Caki2 (cell line): ENCODE measurements around the gene STK31. TPM values are rescaled to one million over a fixed set of nuclear protein-coding genes. Genes with fewer than 3 reads are reported as not detected.
"Not testable (repeated sequence)": the region's sequence is repeated elsewhere in the genome, so short reads cannot be mapped to it uniquely, and the experiment has no call there.

ENCODE experiments used
- DNase-seq: peaks from one replicate; pipeline ENCODE4 v3.0.0-alpha.2; 2015; ENCODE audit warnings: low read depth
- in situ Hi-C: cut with HindIII; loops from 2 replicates; pipeline ENCODE4 v1.10.0; 2016; ENCODE audit warnings: low sequenced_read_pairs, low pct_unique_long_range_greater_than_20kb, mixed read lengths
- total RNA-seq: library from RNA; depleted of rRNA; stranded (reverse); fragments of >200 nt; shearing (Covaris generic); gene quantifications from 2 replicates; pipeline ENCODE4 v1.2.3, GENCODE V29; 2014; ENCODE audit warnings: low replicate concordance

Gene STK31
- total RNA-seq, 1 experiment from 2014 or later: not detected

DNA sequence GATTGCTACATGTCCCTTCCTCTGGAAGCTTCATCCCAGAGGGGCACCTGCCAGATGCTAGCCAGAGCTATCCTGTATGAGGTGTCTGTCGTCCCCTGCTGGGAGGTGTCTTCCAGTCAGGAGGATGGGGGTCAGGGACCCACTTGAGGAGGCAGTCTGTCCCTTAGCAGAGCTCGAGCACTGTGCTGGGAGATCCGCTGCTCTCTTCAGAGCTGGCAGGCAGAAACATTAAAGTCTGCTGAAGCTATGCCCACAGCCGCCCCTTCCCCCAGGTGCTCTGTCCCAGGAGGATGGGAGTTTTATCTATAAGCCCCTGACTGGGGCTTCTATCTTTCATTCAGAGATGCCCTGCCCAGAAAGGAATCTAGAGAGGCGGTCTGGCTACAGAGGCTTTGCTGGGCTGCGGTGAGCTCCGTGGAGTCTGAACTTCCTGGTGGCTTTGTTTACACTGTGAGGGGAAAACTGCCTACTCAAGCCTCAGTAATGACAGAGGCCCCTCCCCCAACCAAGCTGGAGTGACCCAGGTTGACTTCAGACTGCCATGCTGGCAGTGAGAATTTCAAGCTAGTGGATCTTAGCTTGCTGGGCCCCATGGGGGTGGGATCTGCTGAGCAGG, 69.3 kb downstream of the STK31 start:
- DNase-seq, in situ Hi-C loops: not testable (repeated sequence)

DNA sequence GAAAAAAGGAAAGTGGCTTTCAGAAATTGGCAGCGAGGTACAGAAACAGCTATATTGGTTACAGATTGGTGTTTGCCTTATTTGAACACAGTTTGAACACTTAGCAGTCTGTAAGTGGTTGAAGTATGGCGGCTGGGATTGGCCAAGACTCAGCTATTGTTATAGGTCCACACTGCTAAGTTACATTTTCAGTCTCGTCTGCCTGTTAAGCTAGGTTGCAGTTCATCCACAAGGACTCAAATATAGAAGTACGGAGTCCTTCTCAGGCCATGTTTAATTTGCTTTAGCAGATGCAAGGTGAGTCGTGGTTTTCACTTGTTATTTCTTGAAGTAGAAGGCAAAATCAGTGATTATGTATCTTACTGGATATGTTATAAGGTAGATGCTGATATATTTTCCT, 73.1 kb downstream of the STK31 start:
- in situ Hi-C loops: no loop called here
- no peak for DNase-seq

DNA sequence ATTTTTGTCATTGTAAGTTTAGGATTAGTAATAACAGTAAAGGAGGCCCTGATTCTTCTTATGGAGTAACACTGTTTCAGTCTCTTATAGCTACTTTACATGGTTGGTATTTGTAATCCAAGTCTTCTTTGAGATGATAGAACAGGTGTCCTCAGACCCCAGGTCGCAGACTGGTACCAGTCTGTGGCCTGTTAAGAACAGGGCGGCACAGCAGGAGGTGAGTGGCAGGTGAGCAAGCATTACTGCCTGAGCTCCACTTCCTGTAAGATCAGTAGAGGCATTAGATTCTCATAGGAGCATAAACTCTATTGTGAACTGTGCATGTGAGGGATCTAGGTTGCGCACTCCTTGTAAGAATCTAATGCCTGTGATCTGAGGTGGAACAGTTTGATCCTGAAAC, 77.3 kb downstream of the STK31 start:
- DNase-seq: no peak
- in situ Hi-C loops: no loop called here

DNA sequence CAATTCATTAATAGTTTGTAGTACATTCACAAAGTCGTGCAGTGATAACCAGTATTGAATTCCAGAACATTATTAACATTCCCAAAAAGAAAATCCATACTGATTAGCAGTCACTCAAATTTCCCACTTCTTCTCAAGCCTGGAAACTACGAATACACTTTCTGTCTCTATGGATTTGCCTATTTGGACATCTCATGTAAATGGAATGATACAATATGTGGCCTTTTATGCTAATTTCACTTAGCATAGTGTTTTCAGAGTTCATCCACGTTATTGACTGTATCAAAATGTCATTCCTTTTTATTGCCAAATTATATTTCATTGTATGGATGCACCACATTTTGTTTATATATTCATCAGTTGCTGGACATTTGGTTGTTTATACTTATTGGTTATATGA, 78.8 kb downstream of the STK31 start:
- no peak for DNase-seq
- in situ Hi-C loops: no loop called here

DNA sequence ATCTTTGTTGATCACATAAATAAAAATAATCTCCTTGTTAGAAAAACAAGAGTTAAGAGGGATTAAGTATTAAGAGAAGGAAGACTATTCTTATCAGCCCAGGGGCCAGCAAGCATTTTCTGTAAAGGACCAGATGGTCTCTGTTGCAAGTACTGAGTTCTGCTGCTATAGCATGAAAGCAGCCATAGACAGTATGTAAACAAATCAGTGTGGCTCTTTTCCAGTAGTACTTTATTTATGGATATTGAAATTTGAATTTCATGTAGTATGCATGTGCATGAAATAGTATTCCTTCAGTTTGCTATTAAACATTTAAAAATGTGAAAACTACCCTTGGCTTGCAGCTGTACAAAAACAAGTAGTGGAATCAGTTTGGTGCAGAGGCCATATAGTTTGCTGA, 81.7 kb downstream of the STK31 start:
- in situ Hi-C loops: no loop called here
- no peak for DNase-seq

DNA sequence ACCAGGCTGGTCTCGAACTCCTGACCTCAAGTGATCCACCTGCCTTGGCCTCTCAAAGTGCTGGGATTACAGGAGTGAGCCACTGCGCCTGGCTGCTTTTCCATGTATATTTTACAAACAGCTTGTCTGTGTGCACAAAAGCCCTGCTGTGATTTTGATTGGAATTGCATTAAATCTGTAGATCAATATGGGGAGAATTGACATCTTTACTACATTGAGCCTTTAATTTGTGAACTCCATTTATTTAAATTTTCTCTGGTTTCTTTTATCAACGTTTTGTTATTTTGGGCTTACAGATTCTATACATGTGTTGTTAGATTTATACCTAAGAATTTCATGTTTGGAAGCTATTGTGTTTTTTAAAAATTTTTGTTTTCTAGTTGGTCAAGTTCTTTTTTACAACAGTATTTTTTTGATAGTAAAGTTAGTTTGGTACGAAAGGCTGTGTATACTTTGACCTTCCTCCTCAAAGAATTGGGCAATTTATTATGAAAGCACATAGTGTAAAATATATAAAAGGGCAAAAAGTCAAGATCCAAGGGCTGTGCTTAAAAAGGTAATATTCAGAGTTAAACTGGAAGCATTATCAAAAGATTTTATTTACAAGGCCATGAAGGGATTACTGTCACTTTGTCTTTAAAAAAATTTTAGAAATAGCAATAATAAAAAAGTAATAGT, 92.8 kb downstream of the STK31 start:
- in situ Hi-C loops: no loop called here
- DNase-seq: no peak

DNA sequence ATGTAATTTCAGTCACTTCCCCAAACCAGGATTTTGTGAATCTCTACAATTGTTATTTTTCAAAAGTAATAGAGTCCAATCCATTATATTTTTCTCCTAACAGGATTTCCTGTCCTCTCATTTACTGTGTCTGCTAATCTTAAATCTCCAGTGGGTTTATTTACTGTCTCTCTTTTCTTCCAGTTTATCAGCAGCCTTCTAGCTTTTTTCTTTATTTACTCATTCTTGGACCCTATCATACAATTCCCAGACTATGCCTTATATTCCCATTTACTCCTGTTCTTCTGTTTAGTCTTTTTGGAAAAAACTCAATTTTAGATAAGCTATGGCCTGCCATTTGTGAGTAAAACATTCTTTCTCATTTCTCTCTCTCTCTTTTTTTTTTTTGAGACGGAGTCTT, 94.7 kb downstream of the STK31 start:
- DNase-seq: no peak
- in situ Hi-C loops: no loop called here

DNA sequence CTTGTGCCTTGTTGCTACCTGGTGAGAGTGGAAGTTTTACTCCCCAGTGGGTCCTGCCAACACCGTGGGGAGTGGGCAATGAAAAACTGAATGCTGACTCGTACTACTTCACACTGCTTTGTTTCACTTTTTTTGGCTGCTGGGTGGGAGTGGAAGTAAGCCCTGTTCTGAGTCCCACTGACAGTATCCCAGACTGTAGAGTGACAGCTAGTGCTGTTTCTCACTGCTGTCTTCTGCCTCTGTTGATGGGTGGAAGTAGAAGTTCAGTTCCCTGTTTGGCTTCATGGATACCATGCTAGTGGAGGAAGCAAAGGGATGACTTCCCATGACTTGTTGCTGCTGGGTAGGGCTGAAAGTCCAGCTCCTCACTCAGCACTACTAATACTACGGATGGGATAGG, 98.4 kb downstream of the STK31 start:
- no peak for DNase-seq
- in situ Hi-C loops: no loop called here

DNA sequence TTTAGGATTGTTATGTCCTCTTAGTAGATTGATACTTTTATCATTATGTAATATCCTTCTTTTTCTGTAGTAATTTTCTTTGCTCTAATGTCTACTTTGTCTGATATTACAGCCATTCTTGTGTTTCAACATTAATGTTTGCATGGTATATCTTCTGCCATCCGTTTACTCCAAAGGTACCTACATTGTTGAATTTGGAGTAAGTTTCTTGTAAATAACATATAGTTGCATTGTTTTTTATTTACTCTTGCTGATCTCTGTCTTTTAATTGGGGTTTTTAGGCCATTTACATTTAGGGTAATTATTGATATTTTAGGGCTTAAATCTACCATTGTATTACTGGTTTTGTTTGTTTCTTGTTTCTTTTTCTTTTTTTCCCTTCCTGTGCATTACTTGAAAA, 100.1 kb downstream of the STK31 start:
- DNase-seq: no peak
- in situ Hi-C loops: no loop called here

DNA sequence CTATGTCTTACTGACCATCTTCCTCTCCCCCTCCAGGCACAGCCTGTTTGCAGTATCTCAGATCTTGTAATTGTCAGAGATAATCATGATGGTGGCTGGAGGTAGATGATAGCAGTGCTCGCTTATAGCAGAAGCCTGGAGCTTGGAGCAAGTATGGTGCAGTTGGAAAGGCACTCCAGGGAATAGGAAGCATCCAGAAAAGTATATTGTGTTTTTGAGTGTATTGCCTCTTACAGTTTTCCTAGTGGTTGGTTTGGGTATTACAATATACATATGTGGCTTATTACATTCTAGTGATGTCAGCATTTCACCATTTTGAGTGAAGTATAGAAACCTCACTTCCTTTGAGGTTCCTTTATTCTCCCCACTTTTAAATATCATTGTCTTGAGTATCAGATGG, 101.5 kb downstream of the STK31 start:
- DNase-seq: no peak
- in situ Hi-C loops: no loop called here

DNA sequence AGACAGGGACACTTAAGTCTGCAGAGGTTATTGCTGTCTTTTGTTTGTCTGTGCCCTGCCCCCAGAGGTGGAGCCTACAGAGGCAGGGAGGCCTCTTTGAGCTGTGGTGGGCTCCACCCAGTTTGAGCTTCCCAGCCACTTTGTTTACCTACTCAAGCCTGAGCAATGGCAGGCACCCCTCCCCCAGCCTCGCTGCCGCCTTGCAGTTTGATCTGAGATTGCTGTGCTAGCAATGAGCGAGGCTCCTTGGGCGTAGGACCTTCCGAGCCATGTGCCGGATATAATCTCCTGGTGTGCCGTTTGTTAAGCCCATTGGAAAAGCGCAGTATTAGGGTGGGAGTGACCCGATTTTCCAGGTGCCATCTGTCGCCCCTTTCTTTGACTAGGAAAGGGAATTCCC, 118.1 kb downstream of the STK31 start:
- in situ Hi-C loops, DNase-seq: not testable (repeated sequence)

DNA sequence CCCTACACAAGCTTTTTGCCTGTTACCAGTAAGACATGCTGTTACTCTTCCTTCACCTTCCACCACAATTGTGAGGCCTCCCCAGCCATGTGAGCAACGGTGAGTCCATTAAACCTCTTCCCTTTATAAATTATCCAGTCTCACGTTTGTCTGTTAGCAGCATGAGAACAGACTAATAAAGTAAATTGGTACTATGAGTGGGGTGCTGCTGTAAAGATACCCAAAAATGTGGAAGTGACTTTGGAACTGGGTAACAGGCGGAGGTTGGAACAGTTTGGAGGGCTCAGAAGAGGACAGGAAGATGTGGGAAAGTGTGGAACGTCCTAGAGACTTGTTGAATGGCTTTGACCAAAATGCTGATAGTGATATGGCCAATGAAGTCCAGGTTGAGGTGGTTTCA, 122.7 kb downstream of the STK31 start:
- DNase-seq, in situ Hi-C loops: not testable (repeated sequence)

DNA sequence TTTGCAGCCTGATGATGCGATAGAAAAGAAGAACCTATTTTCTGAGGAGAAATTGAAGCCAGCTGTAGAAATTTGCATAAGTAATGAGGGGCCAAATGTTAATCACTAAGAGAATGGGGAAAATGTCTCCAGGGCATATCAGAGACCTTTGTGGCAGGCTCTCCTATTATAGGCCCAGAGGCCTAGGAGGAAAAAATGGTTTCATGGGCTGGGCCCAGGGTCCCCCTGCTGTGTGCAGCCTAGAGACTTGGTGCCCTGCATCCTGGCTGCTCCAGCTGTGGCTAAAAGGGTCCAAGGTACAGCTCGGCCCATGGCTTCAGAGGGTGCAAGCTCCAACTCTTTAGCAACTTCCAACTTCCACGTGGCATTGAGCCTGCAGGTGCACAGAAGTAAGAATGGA, 123.4 kb downstream of the STK31 start:
- in situ Hi-C loops: no loop called here

DNA sequence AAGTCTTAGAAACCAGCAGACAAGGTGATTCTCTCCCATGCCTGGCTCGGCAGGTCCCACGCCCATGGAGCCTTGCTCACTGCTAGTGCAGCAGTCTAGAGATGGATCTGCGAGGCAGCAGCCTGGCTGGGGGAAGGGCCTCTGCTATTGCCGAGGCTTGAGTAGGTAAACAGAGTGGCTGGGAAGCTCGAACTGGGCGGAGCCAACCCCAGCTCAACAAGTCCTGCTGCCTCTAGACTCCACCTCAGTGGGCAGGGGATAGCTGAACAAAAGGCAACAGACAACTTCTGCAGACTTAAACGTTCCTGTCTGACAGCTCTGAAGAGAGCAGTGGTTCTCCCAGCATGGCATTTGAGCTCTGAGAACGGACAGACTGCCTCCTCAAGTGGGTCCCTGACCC, 134.8 kb downstream of the STK31 start:
- in situ Hi-C loops, DNase-seq: not testable (repeated sequence)

More for the DNA sequence above, 123.4 kb downstream of the STK31 start:
- DNase-seq: no peak

DNA sequence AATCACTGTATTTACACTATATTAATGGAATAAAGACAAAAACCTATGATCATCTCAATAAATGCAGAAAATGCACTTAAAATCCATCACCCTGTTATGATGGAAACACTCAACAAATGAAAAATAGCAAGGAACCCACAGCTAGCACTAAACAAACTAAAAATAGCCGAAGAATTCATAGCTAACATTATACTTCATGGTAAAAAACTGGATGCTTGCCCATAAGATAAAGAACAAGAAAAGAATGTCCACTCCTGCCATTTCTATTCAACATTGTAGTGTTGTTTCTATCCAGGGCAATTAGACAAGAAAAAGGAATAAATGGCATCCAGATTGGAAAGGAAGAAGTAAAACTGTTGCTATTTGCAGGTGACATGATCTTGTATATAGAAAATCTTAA, 142.1 kb downstream of the STK31 start:
- DNase-seq: no peak
- in situ Hi-C loops: no loop called here

DNA sequence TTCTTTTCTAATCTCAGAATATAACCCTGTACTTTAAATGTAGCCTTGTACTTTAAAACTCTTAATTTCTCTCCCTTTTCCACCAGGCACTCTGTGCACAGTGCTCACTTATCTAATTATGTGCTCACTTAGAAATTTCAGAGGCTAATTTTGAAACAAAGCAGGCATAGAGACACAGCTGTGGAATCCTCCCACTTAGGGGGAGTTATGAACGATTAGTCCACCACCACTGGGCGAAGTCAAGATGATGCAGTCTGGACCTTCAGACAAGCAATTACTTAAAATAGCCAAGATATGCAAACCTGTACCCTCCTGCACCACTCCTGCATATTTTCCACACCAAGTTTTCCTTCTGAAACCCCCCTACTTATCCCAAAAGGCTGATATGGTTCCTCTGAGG, 143.0 kb downstream of the STK31 start:
- in situ Hi-C loops: no loop called here

DNA sequence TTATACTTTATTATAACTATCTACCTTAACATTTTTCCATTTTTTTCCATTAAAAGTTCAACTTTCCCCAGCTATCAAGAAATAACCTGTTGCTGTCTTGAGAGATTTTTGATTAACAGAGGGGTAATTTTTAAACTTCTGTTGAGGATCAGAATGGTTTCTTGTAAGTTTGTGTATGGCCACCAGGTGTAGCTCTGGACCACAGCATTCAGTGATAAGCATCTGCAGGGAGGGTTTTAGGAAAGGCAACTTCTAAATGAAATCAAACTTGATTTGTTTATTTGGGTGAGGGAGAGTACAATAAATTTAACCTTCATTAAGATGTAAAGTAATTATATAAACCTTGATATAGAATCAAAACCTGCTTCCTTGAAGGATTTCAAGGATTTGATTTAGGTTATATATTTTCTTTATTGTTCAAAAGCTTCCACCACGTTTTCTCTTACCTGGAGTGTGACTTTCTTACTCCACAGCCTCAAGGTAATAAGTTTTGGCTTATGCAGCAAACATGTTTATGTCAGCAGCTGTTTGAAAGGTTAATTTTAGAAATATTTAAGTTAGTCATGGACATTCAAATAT, 153.3 kb downstream of the STK31 start:
- peak; percentile 4 for DNase-seq
- in situ Hi-C loops: no loop called here

More for the DNA sequence above, 143.0 kb downstream of the STK31 start:
- DNase-seq: no peak

DNA sequence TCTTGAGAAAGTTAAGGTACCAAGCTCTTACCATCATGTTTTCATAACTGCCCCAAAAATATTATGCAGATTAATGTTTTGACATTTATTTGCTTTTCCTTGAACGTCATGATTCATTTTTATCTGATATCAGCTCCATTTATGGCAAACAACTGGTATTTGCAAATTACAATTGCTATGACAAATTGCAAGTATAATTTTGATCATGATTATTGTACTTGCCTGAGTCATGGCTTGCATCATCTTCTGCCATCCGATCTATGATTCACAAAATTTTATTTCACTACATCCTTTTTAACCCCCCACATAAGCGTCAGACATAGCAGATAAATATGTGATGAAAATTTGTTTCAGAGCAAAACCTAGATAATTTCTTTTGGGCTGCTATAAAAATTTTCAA, 155.0 kb downstream of the STK31 start:
- no peak for DNase-seq
- in situ Hi-C loops: no loop called here

DNA sequence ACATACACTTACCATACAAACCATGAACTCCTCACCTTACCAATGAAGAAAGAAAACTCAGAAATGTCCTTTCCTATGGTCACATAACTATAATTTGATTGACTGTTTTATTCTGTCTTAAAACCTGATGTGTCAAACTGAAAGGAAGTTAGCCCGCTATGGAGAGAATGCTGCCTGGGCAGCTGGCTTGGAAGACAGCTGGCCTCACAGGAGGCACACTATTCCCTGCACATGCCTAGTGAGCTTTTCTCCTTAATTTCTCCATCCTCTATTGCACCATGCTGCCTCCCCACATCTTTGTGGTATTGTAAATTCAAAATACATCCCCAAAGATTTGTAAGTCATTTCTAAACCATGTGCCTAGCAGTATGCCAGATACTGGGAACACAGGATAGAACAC, 163.3 kb downstream of the STK31 start:
- in situ Hi-C loops: no loop called here
- DNase-seq: no peak

DNA sequence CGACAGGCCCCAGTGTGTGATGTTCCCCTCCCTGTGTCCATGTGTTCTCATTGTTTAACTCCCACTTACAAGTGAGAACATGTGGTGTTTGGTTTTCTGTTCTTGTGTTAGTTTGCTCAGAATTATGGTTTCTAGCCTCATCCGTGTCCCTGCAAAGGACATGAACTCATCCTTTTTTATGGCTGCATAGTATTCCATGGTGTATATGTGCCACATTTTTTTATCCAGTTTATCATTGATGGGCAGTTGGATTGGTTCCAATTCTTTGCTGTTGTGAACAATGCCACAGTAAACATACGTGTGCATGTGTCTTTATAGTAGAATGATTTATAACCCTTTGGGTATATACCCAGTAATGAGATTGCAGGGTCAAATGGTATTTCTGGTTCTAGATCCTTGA, 166.5 kb downstream of the STK31 start:
- in situ Hi-C loops, DNase-seq: not testable (repeated sequence)
